ENCODE results near the gene KPNB1.

KPNB1 gene

GRCh38 chr17:47649153-47649971 is at the start of gene KPNB1:
KPNB1 (plus strand) TSS chr17:47649919; CDS start chr17:47650245, 326 bp downstream.
- DNase-seq: peak; percentile 99

- peak; percentile 21 for DNase-seq
Measured at GRCh38 chr17:47603830-47604597, 45.7 kb upstream of the KPNB1 start.

GRCh38 chr17:47604598-47604927 is 45.2 kb upstream of the KPNB1 start:
- DNase-seq: peak; percentile 78

GRCh38 chr17:47605011-47605410 is 44.7 kb upstream of the KPNB1 start:
- DNase-seq: no peak

- DNase-seq: no peak
Measured at GRCh38 chr17:47607481-47607880, 42.2 kb upstream of the KPNB1 start.

- DNase-seq: no peak
Measured at GRCh38 chr17:47611372-47612350, 38.1 kb upstream of the KPNB1 start.

GRCh38 chr17:47615766-47616424 is 33.8 kb upstream of the KPNB1 start:
- peak; percentile 50 for DNase-seq

GRCh38 chr17:47618410-47618809 is 31.3 kb upstream of the KPNB1 start:
- DNase-seq: no peak

GRCh38 chr17:47620503-47621245 is 29.0 kb upstream of the KPNB1 start:
- DNase-seq: no peak

GRCh38 chr17:47621293-47622179 is 28.2 kb upstream of the KPNB1 start:
- no peak for DNase-seq

GRCh38 chr17:47622180-47622549 is 27.6 kb upstream of the KPNB1 start:
- no peak for DNase-seq

GRCh38 chr17:47624727-47625068 is 25.0 kb upstream of the KPNB1 start:
- DNase-seq: no peak

- no peak for DNase-seq
Measured at GRCh38 chr17:47628014-47628566, 21.6 kb upstream of the KPNB1 start.

- no peak for DNase-seq
Measured at GRCh38 chr17:47629826-47630225, 19.9 kb upstream of the KPNB1 start.

- no peak for DNase-seq
Measured at GRCh38 chr17:47630614-47631013, 19.1 kb upstream of the KPNB1 start.

- DNase-seq: no peak
Measured at GRCh38 chr17:47632991-47633390, 16.7 kb upstream of the KPNB1 start.

- no peak for DNase-seq
Measured at GRCh38 chr17:47633996-47634395, 15.7 kb upstream of the KPNB1 start.

GRCh38 chr17:47634870-47635269 is 14.8 kb upstream of the KPNB1 start:
- no peak for DNase-seq

GRCh38 chr17:47635734-47636133 is 14.0 kb upstream of the KPNB1 start:
- no peak for DNase-seq

- DNase-seq: no peak
Measured at GRCh38 chr17:47636273-47637030, 13.3 kb upstream of the KPNB1 start.

Measured in NCI-H1092 treated with DMSO at 0.1 percent for 48 hours (cell line).